GM12892 (cell line): Measurements from ENCODE around the gene KRTAP5-1.

Experiments used
- DNase-seq: peaks from one replicate; pipeline ENCODE4 v3.0.0; 2011; ENCODE audit not compliant: insufficient read length
- FAIRE-seq: peaks from 2 replicates; lab custom pipeline; 2011; peaks lifted over from hg19 to GRCh38; lab: Jason Lieb, UNC
- POLR2A ChIP-seq: IDR thresholded peaks from 2 replicates; pipeline ENCODE4 v1.6.1; 2011; ENCODE audit warnings: low read depth, low read length, control low read depth
- POLR2AphosphoS5 ChIP-seq: IDR thresholded peaks from 2 replicates; pipeline ENCODE4 v1.6.1; 2011; ENCODE audit warnings: low read depth, low read length, control low read depth
- TAF1 ChIP-seq: IDR thresholded peaks from 2 replicates; pipeline ENCODE4 v1.6.1; 2011; ENCODE audit warnings: low read depth, mild to moderate bottlenecking, control low read depth, low read length, borderline replicate concordance

Gene KRTAP5-1

GRCh38 chr11:1560002-1560648 lies 25.0 kb downstream of the KRTAP5-1 start:
- FAIRE-seq (no peak), DNase-seq (peak; percentile 30)
- no peak for TF ChIP-seq TAF1
- no peak for TF ChIP-seq POLR2AphosphoS5
- no peak for TF ChIP-seq POLR2A

GRCh38 chr11:1559111-1559951 lies 25.8 kb downstream of the KRTAP5-1 start:
- FAIRE-seq: no peak
- no peak for DNase-seq
- TF ChIP-seq TAF1: no peak
- no peak for TF ChIP-seq POLR2A
- TF ChIP-seq POLR2AphosphoS5: no peak

- FAIRE-seq: no peak
- TF ChIP-seq TAF1: no peak
- no peak for TF ChIP-seq POLR2A
- TF ChIP-seq POLR2AphosphoS5: no peak
- DNase-seq: no peak
Observed at GRCh38 chr11:1558775-1559110, 26.3 kb downstream of the KRTAP5-1 start.

GRCh38 chr11:1557904-1558774 lies 26.9 kb downstream of the KRTAP5-1 start:
- TF ChIP-seq POLR2AphosphoS5: no peak
- TF ChIP-seq POLR2A: no peak
- no peak for TF ChIP-seq TAF1
- FAIRE-seq (no peak), DNase-seq (peak; percentile 19)

GRCh38 chr11:1557051-1557884 lies 27.8 kb downstream of the KRTAP5-1 start:
- DNase-seq (no peak), FAIRE-seq (no peak)
- no peak for TF ChIP-seq POLR2A
- no peak for TF ChIP-seq POLR2AphosphoS5
- no peak for TF ChIP-seq TAF1

- no peak for FAIRE-seq
- no peak for TF ChIP-seq TAF1
- TF ChIP-seq POLR2AphosphoS5: no peak
- no peak for TF ChIP-seq POLR2A
- DNase-seq: no peak
Observed at GRCh38 chr11:1556278-1556902, 28.7 kb downstream of the KRTAP5-1 start.

- FAIRE-seq (no peak), DNase-seq (no peak)
- TF ChIP-seq POLR2AphosphoS5: no peak
- TF ChIP-seq TAF1: no peak
- no peak for TF ChIP-seq POLR2A
Observed at GRCh38 chr11:1555713-1556153, 29.4 kb downstream of the KRTAP5-1 start.

GRCh38 chr11:1554981-1555712 lies 29.9 kb downstream of the KRTAP5-1 start:
- DNase-seq (no peak), FAIRE-seq (no peak)
- TF ChIP-seq POLR2A (no peak), POLR2AphosphoS5 (no peak), TAF1 (no peak)

- no peak for FAIRE-seq
- no peak for TF ChIP-seq POLR2AphosphoS5
- no peak for TF ChIP-seq TAF1
- TF ChIP-seq POLR2A: no peak
- no peak for DNase-seq
Observed at GRCh38 chr11:1553808-1554594, 31.1 kb downstream of the KRTAP5-1 start.
